Measurements from ENCODE around the gene PPP1R13B.
"Not testable (repeated sequence)": the region's sequence is repeated elsewhere in the genome, so short reads cannot be mapped to it uniquely, and the experiment has no call there.

DNA sequence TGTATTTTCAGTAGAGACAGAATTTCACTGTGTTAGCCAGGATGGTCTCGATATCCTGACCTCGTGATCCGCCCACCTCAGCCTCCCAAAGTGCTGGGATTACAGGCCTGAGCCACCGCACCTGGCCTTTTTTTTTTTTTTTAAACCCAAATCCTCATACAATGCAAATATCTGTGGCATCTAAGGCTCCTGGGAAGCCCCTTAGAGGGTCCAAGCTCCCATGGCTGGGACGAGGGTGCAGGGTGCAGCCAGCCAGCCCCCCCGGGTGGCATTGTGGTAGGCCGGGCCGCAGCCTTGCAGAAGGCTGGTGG lies 41.6 kb upstream of the PPP1R13B start:
- TF ChIP-seq, protein P1, sequence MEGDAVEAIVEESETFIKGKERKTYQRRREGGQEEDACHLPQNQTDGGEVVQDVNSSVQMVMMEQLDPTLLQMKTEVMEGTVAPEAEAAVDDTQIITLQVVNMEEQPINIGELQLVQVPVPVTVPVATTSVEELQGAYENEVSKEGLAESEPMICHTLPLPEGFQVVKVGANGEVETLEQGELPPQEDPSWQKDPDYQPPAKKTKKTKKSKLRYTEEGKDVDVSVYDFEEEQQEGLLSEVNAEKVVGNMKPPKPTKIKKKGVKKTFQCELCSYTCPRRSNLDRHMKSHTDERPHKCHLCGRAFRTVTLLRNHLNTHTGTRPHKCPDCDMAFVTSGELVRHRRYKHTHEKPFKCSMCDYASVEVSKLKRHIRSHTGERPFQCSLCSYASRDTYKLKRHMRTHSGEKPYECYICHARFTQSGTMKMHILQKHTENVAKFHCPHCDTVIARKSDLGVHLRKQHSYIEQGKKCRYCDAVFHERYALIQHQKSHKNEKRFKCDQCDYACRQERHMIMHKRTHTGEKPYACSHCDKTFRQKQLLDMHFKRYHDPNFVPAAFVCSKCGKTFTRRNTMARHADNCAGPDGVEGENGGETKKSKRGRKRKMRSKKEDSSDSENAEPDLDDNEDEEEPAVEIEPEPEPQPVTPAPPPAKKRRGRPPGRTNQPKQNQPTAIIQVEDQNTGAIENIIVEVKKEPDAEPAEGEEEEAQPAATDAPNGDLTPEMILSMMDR (IDR thresholded peaks at IDR 0.05; ENCODE audit: low read length) = not testable (repeated sequence)
- TF ChIP-seq EZH2 (IDR thresholded peaks at IDR 0.05; ENCODE audit: borderline replicate concordance, low read length) = not testable (repeated sequence)
